IPS-18c (cell line): ENCODE results near the gene MRPL22.
"Not testable (repeated sequence)": the region's sequence is repeated elsewhere in the genome, so short reads cannot be mapped to it uniquely, and the experiment has no call there.

ENCODE experiments used
- H3K4me3 ChIP-seq: 2 replicates; pipeline ENCODE4 v1.7.0; 2013; ENCODE audit warnings: low read depth, mild to moderate bottlenecking, low read length, moderate library complexity; ENCODE audit not compliant: insufficient read depth
- H3K9me3 ChIP-seq: one replicate; pipeline ENCODE4 v1.6.1; 2013; ENCODE audit warnings: mild to moderate bottlenecking, low read length, moderate library complexity; ENCODE audit not compliant: control insufficient read depth, insufficient read depth

The MRPL22 gene

GRCh38 chr5:154940772-154941620 lies at the start of gene MRPL22:
TSS of gene MRPL22 (plus strand) at chr5:154941073. CDS start at chr5:154941111, 38 bp downstream.
- Histone ChIP-seq H3K4me3 (peak within 1 kb of the TSS; percentile 73), H3K9me3 (no peaks in the 10 kb centered on the region)

GRCh38 chr5:154892369-154892771 lies 48.5 kb upstream of the MRPL22 start:
- Histone ChIP-seq H3K9me3 (no peaks in the 10 kb centered on the region), H3K4me3 (no peak overlapping the region)

- Histone ChIP-seq H3K9me3 (no peaks in the 10 kb centered on the region), H3K4me3 (no peak overlapping the region)
Observed at GRCh38 chr5:154893381-154893780, 47.5 kb upstream of the MRPL22 start.

- Histone ChIP-seq H3K9me3 (no peaks in the 10 kb centered on the region), H3K4me3 (no peak overlapping the region)
Observed at GRCh38 chr5:154895606-154896561, 45.0 kb upstream of the MRPL22 start.

- no peak overlapping the region for H3K4me3 ChIP-seq
Observed at GRCh38 chr5:154896562-154897165, 44.2 kb upstream of the MRPL22 start.

GRCh38 chr5:154898210-154898609 lies 42.7 kb upstream of the MRPL22 start:
- H3K4me3 ChIP-seq: no peak overlapping the region
- no peaks in the 10 kb centered on the region for H3K9me3 ChIP-seq

More at GRCh38 chr5:154896562-154897165, 44.2 kb upstream of the MRPL22 start:
- no peaks in the 10 kb centered on the region for H3K9me3 ChIP-seq

- H3K4me3 ChIP-seq: no peak overlapping the region
- no peaks in the 10 kb centered on the region for H3K9me3 ChIP-seq
Observed at GRCh38 chr5:154899151-154899816, 41.6 kb upstream of the MRPL22 start.

GRCh38 chr5:154900066-154900465 lies 40.8 kb upstream of the MRPL22 start:
- Histone ChIP-seq H3K9me3 (no peaks in the 10 kb centered on the region), H3K4me3 (no peak overlapping the region)

GRCh38 chr5:154901276-154901675 lies 39.6 kb upstream of the MRPL22 start:
- Histone ChIP-seq H3K9me3 (no peaks in the 10 kb centered on the region), H3K4me3 (no peak overlapping the region)

GRCh38 chr5:154901913-154902312 lies 39.0 kb upstream of the MRPL22 start:
- no peak overlapping the region for H3K4me3 ChIP-seq
- no peaks in the 10 kb centered on the region for H3K9me3 ChIP-seq

- not testable (repeated sequence) for H3K4me3 ChIP-seq
Observed at GRCh38 chr5:154905601-154906000, 35.3 kb upstream of the MRPL22 start.

GRCh38 chr5:154916874-154917273 lies 24.0 kb upstream of the MRPL22 start:
- no peak overlapping the region for H3K4me3 ChIP-seq
- H3K9me3 ChIP-seq: no peaks in the 10 kb centered on the region

More at GRCh38 chr5:154905601-154906000, 35.3 kb upstream of the MRPL22 start:
- H3K9me3 ChIP-seq: not testable (repeated sequence)

GRCh38 chr5:154917757-154918156 lies 23.1 kb upstream of the MRPL22 start:
- Histone ChIP-seq H3K9me3 (no peaks in the 10 kb centered on the region), H3K4me3 (no peak overlapping the region)

- H3K4me3 ChIP-seq: no peak overlapping the region
- no peaks in the 10 kb centered on the region for H3K9me3 ChIP-seq
Observed at GRCh38 chr5:154923441-154924430, 17.1 kb upstream of the MRPL22 start.

- H3K4me3 ChIP-seq: no peak overlapping the region
- H3K9me3 ChIP-seq: no peaks in the 10 kb centered on the region
Observed at GRCh38 chr5:154933537-154933936, 7.3 kb upstream of the MRPL22 start.

- Histone ChIP-seq H3K9me3 (no peaks in the 10 kb centered on the region), H3K4me3 (no peak overlapping the region)
Observed at GRCh38 chr5:154934881-154935280, 6.0 kb upstream of the MRPL22 start.
